ENCODE data around the gene TNNI3. TPM values are rescaled to one million over a fixed set of nuclear protein-coding genes. Genes with fewer than 3 reads are reported as not detected.

The TNNI3 gene
- total and polyA plus RNA-seq, 9 of the 15 experiments (the other 6 are each of a cell fraction or from before 2014, with no cell fraction given), result 4.7 to 158 (median 42.0) TPM

DNA sequence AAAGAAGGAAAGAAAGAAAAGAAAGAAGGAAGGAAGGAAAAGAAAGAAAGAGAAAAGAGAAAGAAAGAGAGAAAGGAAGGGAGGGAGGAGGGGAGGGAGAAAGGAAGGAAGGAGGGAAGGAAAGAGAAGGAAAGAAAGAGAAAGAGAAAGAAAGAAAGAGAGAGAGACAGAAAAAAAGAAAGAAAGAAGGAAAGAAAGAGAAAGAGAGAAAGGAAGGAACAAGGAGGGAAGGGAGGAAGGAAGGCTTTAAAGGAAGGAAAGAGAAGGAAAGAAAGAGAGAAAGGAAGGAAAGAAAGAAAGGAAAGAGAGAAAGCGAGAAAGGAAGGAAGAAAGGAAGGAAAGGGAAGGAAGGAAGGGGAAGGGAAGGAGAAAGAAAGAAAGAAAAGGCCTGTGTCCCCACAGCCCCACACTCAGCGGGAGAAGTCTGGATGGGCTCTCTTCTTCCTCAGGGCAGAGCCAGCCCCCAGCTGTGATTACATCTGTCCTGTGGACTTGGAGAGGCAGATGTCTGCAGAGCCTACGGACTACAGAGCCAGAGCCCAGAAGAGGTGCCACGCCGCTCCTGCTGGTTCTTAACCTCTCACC, 42.2 kb upstream of the TNNI3 start:
- Histone ChIP-seq H3K27me3 (ENCODE audit: control insufficient read depth in 2 of 2, insufficient read depth in 2 of 2, low read length in 2 of 2) (no peaks in the 10 kb centered on the region), H3K9me3 (replicated peaks; ENCODE audit: control insufficient read depth, insufficient read depth, low read depth, low read length) (no peaks in the 10 kb centered on the region), H3K4me3 (no peak overlapping the region), H2AFZ (ENCODE audit: low read depth, low read length) (no peak overlapping the region), H3K36me3 (ENCODE audit: control insufficient read depth, insufficient read depth, low read length) (peaks cover 82% of the 10 kb centered on the region; the same call in 2 of the 3 replicates), H3K4me2 (ENCODE audit: insufficient read depth, low read length) (no peak overlapping the region), H3K4me1 (replicated peaks in 1 of 2; ENCODE audit: control insufficient read depth in 2 of 2, insufficient read depth in 2 of 2, low read length in 2 of 2) (no peaks in the 10 kb centered on the region; a peak in 2 of 5 replicates), H3K79me2 (ENCODE audit: control insufficient read depth, insufficient read depth, low read length) (no peaks in the 10 kb centered on the region), H3K27ac (ENCODE audit: extremely low read depth, low read depth, low read length) (no peak overlapping the region), H3K9ac (ENCODE audit: insufficient read depth in 1 of 2, low read depth in 2 of 2, low read length in 2 of 2) (no peak overlapping the region), H4K20me1 (replicated peaks; ENCODE audit: control insufficient read depth, insufficient read depth, low read length) (no peaks in the 10 kb centered on the region), H3K9me1 (ENCODE audit: control insufficient read depth, insufficient read depth, low read length) (no peaks in the 10 kb centered on the region)
- ATAC-seq (no peak), DNase-seq (ENCODE audit: extremely low read depth in 1 of 4, low spot score in 3 of 4) (no peak), FAIRE-seq (no peak)
- TF ChIP-seq, protein P1, sequence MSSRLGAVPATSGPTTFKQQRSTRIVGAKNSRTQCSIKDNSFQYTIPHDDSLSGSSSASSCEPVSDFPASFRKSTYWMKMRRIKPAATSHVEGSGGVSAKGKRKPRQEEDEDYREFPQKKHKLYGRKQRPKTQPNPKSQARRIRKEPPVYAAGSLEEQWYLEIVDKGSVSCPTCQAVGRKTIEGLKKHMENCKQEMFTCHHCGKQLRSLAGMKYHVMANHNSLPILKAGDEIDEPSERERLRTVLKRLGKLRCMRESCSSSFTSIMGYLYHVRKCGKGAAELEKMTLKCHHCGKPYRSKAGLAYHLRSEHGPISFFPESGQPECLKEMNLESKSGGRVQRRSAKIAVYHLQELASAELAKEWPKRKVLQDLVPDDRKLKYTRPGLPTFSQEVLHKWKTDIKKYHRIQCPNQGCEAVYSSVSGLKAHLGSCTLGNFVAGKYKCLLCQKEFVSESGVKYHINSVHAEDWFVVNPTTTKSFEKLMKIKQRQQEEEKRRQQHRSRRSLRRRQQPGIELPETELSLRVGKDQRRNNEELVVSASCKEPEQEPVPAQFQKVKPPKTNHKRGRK (tag; IDR thresholded peaks at IDR 0.05), result peak; percentile 90
- TF ChIP-seq HDAC1 (IDR thresholded peaks at IDR 0.05) (0 out of 4 replicates have a peak, but pooled peaks of 1 of the 2 experiments have one; percentile 16), MTA2 (IDR thresholded peaks at IDR 0.05; ENCODE audit: low read depth) (0 out of 2 replicates have a peak, but pooled peaks have one; percentile 11), THRAP3 (IDR thresholded peaks at IDR 0.05; ENCODE audit: borderline replicate concordance) (peak; percentile 56; the same call in 1 of the 2 replicates), ARID1B (IDR thresholded peaks at IDR 0.05) (peak; percentile 14; the same call in 1 of the 2 replicates), SOX6 (IDR thresholded peaks at IDR 0.05) (no peak), ZBED1 (IDR thresholded peaks at IDR 0.05) (no peak), NR1H2 (CRISPR knock-in tag; IDR thresholded peaks at IDR 0.05) (no peak), ELF4 (CRISPR knock-in tag; IDR thresholded peaks at IDR 0.05) (0 out of 2 replicates have a peak, but pooled peaks have one; percentile 46)
- TF ChIP-seq, protein P2, sequence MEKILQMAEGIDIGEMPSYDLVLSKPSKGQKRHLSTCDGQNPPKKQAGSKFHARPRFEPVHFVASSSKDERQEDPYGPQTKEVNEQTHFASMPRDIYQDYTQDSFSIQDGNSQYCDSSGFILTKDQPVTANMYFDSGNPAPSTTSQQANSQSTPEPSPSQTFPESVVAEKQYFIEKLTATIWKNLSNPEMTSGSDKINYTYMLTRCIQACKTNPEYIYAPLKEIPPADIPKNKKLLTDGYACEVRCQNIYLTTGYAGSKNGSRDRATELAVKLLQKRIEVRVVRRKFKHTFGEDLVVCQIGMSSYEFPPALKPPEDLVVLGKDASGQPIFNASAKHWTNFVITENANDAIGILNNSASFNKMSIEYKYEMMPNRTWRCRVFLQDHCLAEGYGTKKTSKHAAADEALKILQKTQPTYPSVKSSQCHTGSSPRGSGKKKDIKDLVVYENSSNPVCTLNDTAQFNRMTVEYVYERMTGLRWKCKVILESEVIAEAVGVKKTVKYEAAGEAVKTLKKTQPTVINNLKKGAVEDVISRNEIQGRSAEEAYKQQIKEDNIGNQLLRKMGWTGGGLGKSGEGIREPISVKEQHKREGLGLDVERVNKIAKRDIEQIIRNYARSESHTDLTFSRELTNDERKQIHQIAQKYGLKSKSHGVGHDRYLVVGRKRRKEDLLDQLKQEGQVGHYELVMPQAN (IDR thresholded peaks at IDR 0.05; ENCODE audit: borderline replicate concordance), result 0 out of 2 replicates have a peak, but pooled peaks have one; percentile 17
- TF ChIP-seq, protein P3, sequence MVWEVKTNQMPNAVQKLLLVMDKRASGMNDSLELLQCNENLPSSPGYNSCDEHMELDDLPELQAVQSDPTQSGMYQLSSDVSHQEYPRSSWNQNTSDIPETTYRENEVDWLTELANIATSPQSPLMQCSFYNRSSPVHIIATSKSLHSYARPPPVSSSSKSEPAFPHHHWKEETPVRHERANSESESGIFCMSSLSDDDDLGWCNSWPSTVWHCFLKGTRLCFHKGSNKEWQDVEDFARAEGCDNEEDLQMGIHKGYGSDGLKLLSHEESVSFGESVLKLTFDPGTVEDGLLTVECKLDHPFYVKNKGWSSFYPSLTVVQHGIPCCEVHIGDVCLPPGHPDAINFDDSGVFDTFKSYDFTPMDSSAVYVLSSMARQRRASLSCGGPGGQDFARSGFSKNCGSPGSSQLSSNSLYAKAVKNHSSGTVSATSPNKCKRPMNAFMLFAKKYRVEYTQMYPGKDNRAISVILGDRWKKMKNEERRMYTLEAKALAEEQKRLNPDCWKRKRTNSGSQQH (CRISPR knock-in tag; IDR thresholded peaks at IDR 0.05), result 0 out of 2 replicates have a peak, but pooled peaks have one; percentile 53
- TF ChIP-seq, protein P4, sequence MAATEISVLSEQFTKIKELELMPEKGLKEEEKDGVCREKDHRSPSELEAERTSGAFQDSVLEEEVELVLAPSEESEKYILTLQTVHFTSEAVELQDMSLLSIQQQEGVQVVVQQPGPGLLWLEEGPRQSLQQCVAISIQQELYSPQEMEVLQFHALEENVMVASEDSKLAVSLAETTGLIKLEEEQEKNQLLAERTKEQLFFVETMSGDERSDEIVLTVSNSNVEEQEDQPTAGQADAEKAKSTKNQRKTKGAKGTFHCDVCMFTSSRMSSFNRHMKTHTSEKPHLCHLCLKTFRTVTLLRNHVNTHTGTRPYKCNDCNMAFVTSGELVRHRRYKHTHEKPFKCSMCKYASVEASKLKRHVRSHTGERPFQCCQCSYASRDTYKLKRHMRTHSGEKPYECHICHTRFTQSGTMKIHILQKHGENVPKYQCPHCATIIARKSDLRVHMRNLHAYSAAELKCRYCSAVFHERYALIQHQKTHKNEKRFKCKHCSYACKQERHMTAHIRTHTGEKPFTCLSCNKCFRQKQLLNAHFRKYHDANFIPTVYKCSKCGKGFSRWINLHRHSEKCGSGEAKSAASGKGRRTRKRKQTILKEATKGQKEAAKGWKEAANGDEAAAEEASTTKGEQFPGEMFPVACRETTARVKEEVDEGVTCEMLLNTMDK (IDR thresholded peaks at IDR 0.05; ENCODE audit: borderline replicate concordance, insufficient read depth, low read depth, low read length, poor library complexity, severe bottlenecking), result no peak
- TF ChIP-seq, protein P5, sequence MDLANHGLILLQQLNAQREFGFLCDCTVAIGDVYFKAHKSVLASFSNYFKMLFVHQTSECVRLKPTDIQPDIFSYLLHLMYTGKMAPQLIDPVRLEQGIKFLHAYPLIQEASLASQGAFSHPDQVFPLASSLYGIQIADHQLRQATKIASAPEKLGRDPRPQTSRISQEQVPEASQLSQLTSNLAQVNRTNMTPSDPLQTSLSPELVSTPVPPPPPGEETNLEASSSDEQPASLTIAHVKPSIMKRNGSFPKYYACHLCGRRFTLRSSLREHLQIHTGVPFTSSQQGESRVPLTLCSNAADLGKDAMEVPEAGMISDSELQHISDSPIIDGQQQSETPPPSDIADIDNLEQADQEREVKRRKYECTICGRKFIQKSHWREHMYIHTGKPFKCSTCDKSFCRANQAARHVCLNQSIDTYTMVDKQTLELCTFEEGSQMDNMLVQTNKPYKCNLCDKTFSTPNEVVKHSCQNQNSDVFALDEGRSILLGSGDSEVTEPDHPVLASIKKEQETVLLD (IDR thresholded peaks at IDR 0.05), result peak; percentile 36; the same call in 1 of the 2 replicates
- CTCF ChIA-PET (ENCODE audit: low intra/inter-chr PET ratio), result no interaction called here
- in situ Hi-C loops (cut with MboI) (no loop called here), intact Hi-C loops (cut with micrococcal nuclease) (no loop called here)
- no TSS peak for BruUV-seq (replicated peaks)
- POLR2A ChIA-PET, result interaction anchor here (0.9 kb wide), 1 partner anchor 9 kb away, joined by 5 read pairs; the partner anchor contains the start of gene PTPRH
- WGBS (ENCODE audit: insufficient coverage, low coverage, missing lambda C conversion rate), result 73% methylated on average over 4 of the region's 5 CpGs
